HepG2 (cell line): ENCODE data around the gene SEZ6. TPM values are rescaled to one million over a fixed set of nuclear protein-coding genes. Genes with fewer than 3 reads are reported as not detected.

Source experiments
- ATAC-seq: fragments of 200-7000 bp; cut with Tn5 transposase; 3 replicates; pipeline ENCODE4 v1.9.1; 2020; ENCODE audit warnings: mild to moderate bottlenecking, moderate library complexity
- BruUV-seq: library from RNA; stranded (reverse); fragments of 400-500 nt; replicated peaks from 2 replicates; lab custom pipeline; 2021; lab: Mats Ljungman, UMichigan
- CTCF ChIA-PET: fragments of 300-600 bp; formaldehyde crosslinking; extraction: SDS; loops from one replicate; lab custom pipeline; 2021; ENCODE audit warnings: low total read pairs, inconsistent platforms, low intra/inter-chr PET ratio; lab: Yijun Ruan, JAX
- POLR2A ChIA-PET: fragments of 350-600 bp; sonication (Branson Sonifier 250); formaldehyde crosslinking; loops from one replicate; lab custom pipeline; 2020; ENCODE audit warnings: antibody characterized with exemption, inconsistent platforms; lab: Yijun Ruan, JAX
- DNase-seq: peaks from one replicate; pipeline ENCODE4 v3.0.0-alpha.2; 2015; ENCODE audit warnings: low spot score
- FAIRE-seq: peaks from 3 replicates; lab custom pipeline; 2011; peaks lifted over from hg19 to GRCh38; lab: Jason Lieb, UNC
- H2AFZ ChIP-seq: one replicate; pipeline ENCODE4 v1.6.1; 2011; ENCODE audit warnings: low read length, inconsistent platforms
- H3K27ac ChIP-seq: fragments of 300-600 bp; 3 replicates; pipeline ENCODE4 v1.8.0; 2011; ENCODE audit warnings: mixed run types, mild to moderate bottlenecking, mixed read lengths, low read length, inconsistent platforms; ENCODE audit not compliant: insufficient read depth; ENCODE audit errors: extremely low read length
- H3K27me3 ChIP-seq, 2 experiments: fragments of 200-600 bp in 1 of 2; 2 replicates in 1 of 2; 3 replicates in 1 of 2; pipeline versions ENCODE4 v1.6.0 to v1.8.0; 2011; ENCODE audit warnings: low read length in 2 of 2, mild to moderate bottlenecking in 2 of 2, moderate library complexity in 2 of 2, inconsistent platforms in 1 of 2; ENCODE audit not compliant: insufficient read depth in 2 of 2, control insufficient read depth in 1 of 2
- H3K36me3 ChIP-seq, 2 experiments: fragments of 200-600 bp in 1 of 2; replicated peaks in 1 of 2; 2 replicates in 1 of 2; 3 replicates in 1 of 2; pipeline versions ENCODE4 v1.5.1 to v1.8.0; 2011; ENCODE audit warnings: low read length in 2 of 2, inconsistent platforms in 1 of 2; ENCODE audit not compliant: insufficient read depth in 2 of 2, control insufficient read depth in 1 of 2
- H3K4me1 ChIP-seq: 2 replicates; pipeline ENCODE4 v1.5.1; 2012; ENCODE audit warnings: low read length, inconsistent platforms; ENCODE audit not compliant: insufficient read depth
- H3K4me2 ChIP-seq: 2 replicates; pipeline ENCODE4 v1.6.0; 2011; ENCODE audit warnings: low read depth, low read length, inconsistent platforms
- H3K4me3 ChIP-seq, 3 experiments: fragments of 200-600 bp in 1 of 3; sonication (generic), shearing (Covaris generic) in 1 of 3; replicated peaks in 1 of 3; 2 replicates each; pipeline ENCODE4 v1.5.1; 2011 to 2016; ENCODE audit warnings: low read length in 3 of 3, inconsistent platforms in 2 of 3, low read depth in 2 of 3, mild to moderate bottlenecking in 2 of 3, control low read depth in 1 of 3, mixed read lengths in 1 of 3; ENCODE audit not compliant: insufficient read depth in 1 of 3
- H3K79me2 ChIP-seq: one replicate; pipeline ENCODE4 v1.6.1; 2011; ENCODE audit warnings: low read length, inconsistent platforms; ENCODE audit not compliant: insufficient read depth
- H3K9ac ChIP-seq: 2 replicates; pipeline ENCODE4 v1.6.0; 2011; ENCODE audit warnings: mild to moderate bottlenecking, low read depth, low read length, inconsistent platforms; ENCODE audit not compliant: insufficient read depth
- H3K9me3 ChIP-seq: 2 replicates; pipeline ENCODE4 v1.5.1; 2012; ENCODE audit warnings: mild to moderate bottlenecking, low read length
- H4K20me1 ChIP-seq: 2 replicates; pipeline ENCODE4 v1.6.0; 2011; ENCODE audit warnings: inconsistent platforms, mild to moderate bottlenecking, low read length, moderate library complexity; ENCODE audit not compliant: insufficient read depth
- FOXP1 ChIP-seq, 2 experiments: fragments of 450-650 bp in 1 of 2; IDR thresholded peaks; 2 replicates each; pipeline ENCODE4 v1.6.1; 2017 to 2018; ENCODE audit warnings: antibody characterized with exemption in 1 of 2
- MAZ ChIP-seq, 2 experiments: sonication (generic) in 1 of 2; formaldehyde crosslinking in 1 of 2; IDR thresholded peaks; 2 replicates each; pipeline versions ENCODE4 v1.5.0 to v1.6.1; 2012 to 2020; ENCODE audit warnings: low read depth in 2 of 2, mild to moderate bottlenecking in 2 of 2, borderline replicate concordance in 1 of 2, improper control_type of control experiment in 1 of 2, low read length in 1 of 2, missing genetic modification reagents in 1 of 2, moderate library complexity in 1 of 2
- NCOR1 ChIP-seq: fragments of 200-600 bp; sonication (generic); IDR thresholded peaks from 2 replicates; pipeline ENCODE4 v1.7.0; 2017; ENCODE audit warnings: antibody characterized with exemption, low read length, borderline replicate concordance
- NR2F2 ChIP-seq: IDR thresholded peaks from 2 replicates; pipeline ENCODE4 v1.6.1; 2012; ENCODE audit warnings: low read depth, inconsistent platforms, borderline replicate concordance
- WGBS: methylation state at CpG from one replicate; pipeline ENCODE4 v1.1.6; 2017; ENCODE audit warnings: low lambda C conversion rate; 5-methylcytosine and 5-hydroxymethylcytosine counted together
- in situ Hi-C: cut with HindIII; loops from 2 replicates; pipeline ENCODE4 v1.10.0; 2017; ENCODE audit warnings: low pct_unique_long_range_greater_than_20kb; ENCODE audit not compliant: extremely low pct_ligation_motif_present
- intact Hi-C: fragments of 100-400 bp; cut with micrococcal nuclease; formaldehyde crosslinking; loops from one replicate; pipeline ENCODE4 v1.10.0; 2022; ENCODE audit not compliant: unreplicated experiment
- polyA plus RNA-seq, 8 experiments: library from polyadenylated mRNA; depleted of rRNA in 3 of 8; stranded (reverse) in 7 of 8; unstranded in 1 of 8; fragments of >200 nt; fragmentation: Illumina TruSeq in 4 of 8; extraction: Trizol in 4 of 8; gene quantifications; 2 replicates each; pipeline versions ENCODE4 v1.2.1 to v1.2.3, GENCODE V29; 2011 to 2016; ENCODE audit warnings: low read depth in 4 of 8, missing spikeins in 1 of 8, mixed read lengths in 1 of 8; ENCODE audit not compliant: insufficient read depth in 1 of 8
- total RNA-seq, 5 experiments: library from RNA; depleted of rRNA; stranded (reverse); fragments of >200 nt; fragmentation: Illumina TruSeq; extraction: Trizol; gene quantifications; 2 replicates each; pipeline ENCODE4 v1.2.3, GENCODE V29; 2016; ENCODE audit warnings: low read depth in 1 of 5
- TF ChIP-seq, protein P1 (sequence below): sonication (generic); formaldehyde crosslinking; IDR thresholded peaks from 2 replicates; pipeline ENCODE4 v1.5.0; 2020; ENCODE audit warnings: mild to moderate bottlenecking, missing genetic modification reagents

The SEZ6 gene
- total and polyA plus RNA-seq, 2 of the 13 experiments (the other 11 are each of a cell fraction or from before 2014, with no cell fraction given), result not detected

DNA sequence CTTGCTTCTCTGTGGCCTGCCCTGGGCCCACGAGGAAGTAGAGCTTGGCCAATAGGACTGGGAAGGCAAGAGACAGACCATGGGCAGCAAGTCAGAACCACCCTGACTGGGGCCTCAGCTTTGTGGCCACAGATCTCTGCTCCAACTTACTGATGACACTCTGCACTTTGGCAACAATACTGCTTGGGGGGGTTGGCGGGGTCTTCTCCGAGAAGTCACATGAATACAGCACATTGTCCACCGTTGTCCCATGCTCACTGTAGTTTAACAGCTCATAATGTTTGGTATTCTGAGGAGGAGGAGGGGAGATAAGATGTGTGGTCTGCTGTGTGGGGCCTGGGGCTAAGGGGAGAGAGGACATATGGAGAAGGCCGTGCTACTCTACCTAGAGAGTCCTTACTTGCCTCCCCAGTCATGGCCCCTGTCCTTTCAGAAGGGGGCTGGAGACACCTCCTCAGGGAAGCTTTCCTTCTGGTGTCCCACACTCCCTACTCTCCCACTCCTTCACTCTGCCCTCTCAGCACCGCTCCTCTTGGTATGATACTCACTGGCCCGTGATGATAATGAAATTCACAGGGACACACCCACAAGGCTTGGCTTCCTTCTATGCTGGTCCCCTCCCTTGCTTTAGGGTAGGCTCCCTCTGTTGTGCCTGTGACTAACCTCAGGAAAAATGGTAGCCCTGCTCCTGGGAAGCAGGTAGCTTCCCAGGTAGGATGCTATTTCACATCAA, 99.0 kb downstream of the SEZ6 start:
- H3K79me2 ChIP-seq, result peaks cover 3% of the 10 kb centered on the region
- peaks cover 4% of the 10 kb centered on the region; the same call in 1 of the 2 replicates for H4K20me1 ChIP-seq
- no peak overlapping the region for H3K27ac ChIP-seq
- intact Hi-C loops, result no loop called here
- no peak overlapping the region for H2AFZ ChIP-seq
- no peak overlapping the region for H3K4me3 ChIP-seq
- TF ChIP-seq MAZ (IDR thresholded peaks at IDR 0.05; ENCODE audit: borderline replicate concordance, low read depth, low read length) (no peak), MAZ (CRISPR knock-in tag; IDR thresholded peaks at IDR 0.05; ENCODE audit: low read depth) (no peak), FOXP1 (IDR thresholded peaks at IDR 0.05) (no peak), FOXP1 (CRISPR knock-in tag; IDR thresholded peaks at IDR 0.05) (no peak), NCOR1 (no peak), NR2F2 (no peak)
- TF ChIP-seq, protein P1, sequence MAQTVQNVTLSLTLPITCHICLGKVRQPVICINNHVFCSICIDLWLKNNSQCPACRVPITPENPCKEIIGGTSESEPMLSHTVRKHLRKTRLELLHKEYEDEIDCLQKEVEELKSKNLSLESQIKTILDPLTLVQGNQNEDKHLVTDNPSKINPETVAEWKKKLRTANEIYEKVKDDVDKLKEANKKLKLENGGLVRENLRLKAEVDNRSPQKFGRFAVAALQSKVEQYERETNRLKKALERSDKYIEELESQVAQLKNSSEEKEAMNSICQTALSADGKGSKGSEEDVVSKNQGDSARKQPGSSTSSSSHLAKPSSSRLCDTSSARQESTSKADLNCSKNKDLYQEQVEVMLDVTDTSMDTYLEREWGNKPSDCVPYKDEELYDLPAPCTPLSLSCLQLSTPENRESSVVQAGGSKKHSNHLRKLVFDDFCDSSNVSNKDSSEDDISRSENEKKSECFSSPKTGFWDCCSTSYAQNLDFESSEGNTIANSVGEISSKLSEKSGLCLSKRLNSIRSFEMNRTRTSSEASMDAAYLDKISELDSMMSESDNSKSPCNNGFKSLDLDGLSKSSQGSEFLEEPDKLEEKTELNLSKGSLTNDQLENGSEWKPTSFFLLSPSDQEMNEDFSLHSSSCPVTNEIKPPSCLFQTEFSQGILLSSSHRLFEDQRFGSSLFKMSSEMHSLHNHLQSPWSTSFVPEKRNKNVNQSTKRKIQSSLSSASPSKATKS (CRISPR knock-in tag), result no peak
- no peaks in the 10 kb centered on the region for H3K9me3 ChIP-seq
- BruUV-seq, result no TSS peak
- no peak for ATAC-seq
- POLR2A ChIA-PET, result interaction anchor here (0.7 to 2.5 kb wide), 2 partner anchors 14 to 42 kb away, joined by 3 to 15 read pairs; no protein-coding TSS in a partner anchor
- no peak overlapping the region for H3K9ac ChIP-seq
- no peak for FAIRE-seq
- no peak for DNase-seq
- WGBS, result 91% methylated on average over 7 of the region's 7 CpGs
- H3K27me3 ChIP-seq, result no peaks in the 10 kb centered on the region; a peak in 1 of 5 replicates
- CTCF ChIA-PET, result no interaction called here
- H3K4me1 ChIP-seq, result peaks cover 59% of the 10 kb centered on the region
- peaks cover 20 to 52% of the 10 kb centered on the region in 2 experiments for H3K36me3 ChIP-seq
- H3K4me2 ChIP-seq, result no peak overlapping the region
- in situ Hi-C loops, result no loop called here
